Stimulated activated CD8-positive, alpha-beta memory T cell treated with anti-CD3 and anti-CD28 coated beads, Interleukin-4, amount 100 ng/mL, for 4 hours (primary cell): ENCODE data around the gene RNASE12.
"Not testable (repeated sequence)": the region's sequence is repeated elsewhere in the genome, so short reads cannot be mapped to it uniquely, and the experiment has no call there.

ENCODE experiments used
- DNase-seq, 2 donors: peaks; one replicate each; pipeline ENCODE4 v3.0.0-alpha.2; 2020; ENCODE audit warnings: low read depth in 2 of 2, low spot score in 1 of 2

Gene RNASE12

DNA sequence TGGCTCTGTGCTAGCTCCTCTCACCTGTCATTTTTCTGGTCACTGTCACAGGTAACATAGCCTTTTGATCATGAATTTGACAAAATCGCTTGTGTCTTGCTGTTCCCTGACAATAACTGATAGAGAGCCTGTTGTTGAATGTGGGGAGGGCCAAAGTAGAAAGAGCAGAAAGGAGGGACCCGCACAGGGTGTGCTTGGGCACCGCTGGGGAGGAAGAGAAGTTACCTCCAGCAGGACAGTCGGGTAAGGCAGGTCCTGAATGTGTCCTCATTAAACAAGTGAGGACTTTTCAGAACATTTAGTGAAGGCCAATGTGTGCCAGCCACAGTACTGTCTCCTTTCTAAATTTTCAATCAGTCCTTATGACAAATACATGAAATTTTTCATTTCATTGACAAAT, at the start of gene RNASE12:
Gene RNASE12 (minus strand): TSS at position 142 of the 400 bp plus-strand sequence. CDS start 653 bp downstream, outside the sequence.
- DNase-seq = no peak

DNA sequence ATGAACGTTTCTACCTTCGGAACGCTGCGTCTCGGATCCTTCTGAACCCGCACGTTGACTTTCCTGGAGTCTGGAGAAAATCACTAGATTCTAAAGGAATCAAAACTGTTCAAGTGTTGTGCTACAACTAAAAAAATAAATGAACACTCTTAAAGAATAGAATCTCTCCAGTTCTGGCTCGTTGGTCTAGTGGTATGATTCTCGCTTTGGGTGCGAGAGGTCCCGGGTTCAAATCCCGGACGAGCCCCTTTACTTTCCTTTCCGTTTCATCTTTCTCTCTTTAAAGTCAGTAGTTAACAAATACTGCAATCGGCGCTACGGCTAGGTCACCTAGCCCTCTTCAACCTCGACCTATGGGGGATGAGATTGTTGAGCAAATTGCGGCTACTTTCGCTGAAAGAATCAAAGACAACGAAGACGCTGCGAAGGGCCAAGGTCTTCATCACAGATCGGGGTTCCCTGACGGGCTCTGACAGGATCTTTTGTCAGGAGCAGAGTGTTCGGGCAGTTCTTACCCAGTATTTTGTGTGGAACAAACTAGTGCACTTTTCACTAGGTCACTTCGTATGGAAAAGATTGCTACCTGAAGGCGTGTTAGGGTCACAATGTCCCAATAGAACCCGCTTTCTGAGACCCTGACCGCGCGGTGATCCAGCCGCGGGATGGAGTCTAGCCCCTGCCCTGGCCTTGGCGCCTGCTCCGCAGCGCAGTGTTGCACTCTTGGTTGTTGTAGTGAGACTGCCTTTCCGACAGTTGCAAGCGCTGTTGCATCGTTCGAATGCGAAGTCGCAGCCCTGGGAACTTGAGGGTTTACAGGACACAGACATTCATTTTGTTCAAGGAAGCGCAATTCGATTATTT, 41.9 kb upstream of the RNASE12 start:
- no peak for DNase-seq

DNA sequence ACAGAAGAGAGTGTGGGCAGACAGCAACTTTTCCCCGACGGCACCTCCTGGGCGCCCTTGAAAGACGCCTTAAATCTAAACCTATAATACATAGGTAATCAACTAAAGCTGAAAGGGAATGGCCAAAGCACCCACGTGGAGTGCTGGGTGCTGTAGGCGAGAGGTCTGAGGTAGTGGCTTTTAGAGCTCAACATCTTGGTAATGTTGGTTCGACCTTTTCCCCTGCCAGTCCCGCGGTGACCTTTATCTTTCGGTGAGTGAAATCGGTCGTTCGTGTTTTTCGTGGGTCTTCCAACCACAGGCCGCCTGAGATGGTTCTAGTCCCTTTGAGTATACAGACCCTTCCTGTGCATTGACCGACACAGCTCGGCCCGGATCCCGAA, 41.3 kb upstream of the RNASE12 start:
- no peak for DNase-seq

DNA sequence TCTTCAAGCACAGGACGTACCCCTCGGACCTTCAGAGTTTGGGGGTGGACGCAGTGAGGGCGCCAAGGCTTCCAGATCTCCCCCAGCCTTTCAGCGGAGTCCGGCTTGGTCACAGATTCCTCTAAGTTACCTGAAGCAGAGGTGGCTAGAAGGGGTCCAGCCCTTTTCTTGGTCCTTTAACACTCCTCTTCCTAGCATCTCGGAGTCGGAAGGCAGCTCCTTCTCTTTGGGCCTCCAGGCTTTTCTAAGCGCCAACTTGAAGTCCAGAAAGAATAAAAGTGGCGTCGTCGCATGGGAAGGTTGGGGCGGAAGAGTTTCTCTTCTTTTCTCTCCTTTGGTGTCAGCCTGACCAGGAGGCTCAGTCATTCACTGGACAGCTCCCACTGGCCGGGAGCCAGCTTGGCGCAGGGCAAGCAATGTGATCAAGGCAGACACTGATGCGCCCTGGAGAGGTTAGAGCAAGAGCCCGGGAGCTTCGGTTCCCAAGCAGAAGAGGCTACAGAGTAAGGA, 40.8 kb upstream of the RNASE12 start:
- no peak for DNase-seq

- DNase-seq = no peak
Observed at GRCh38 chr14:20631023-20631879, 40.1 kb upstream of the RNASE12 start.

GRCh38 chr14:20630340-20631022, 39.3 kb upstream of the RNASE12 start:
- DNase-seq = no peak

DNA sequence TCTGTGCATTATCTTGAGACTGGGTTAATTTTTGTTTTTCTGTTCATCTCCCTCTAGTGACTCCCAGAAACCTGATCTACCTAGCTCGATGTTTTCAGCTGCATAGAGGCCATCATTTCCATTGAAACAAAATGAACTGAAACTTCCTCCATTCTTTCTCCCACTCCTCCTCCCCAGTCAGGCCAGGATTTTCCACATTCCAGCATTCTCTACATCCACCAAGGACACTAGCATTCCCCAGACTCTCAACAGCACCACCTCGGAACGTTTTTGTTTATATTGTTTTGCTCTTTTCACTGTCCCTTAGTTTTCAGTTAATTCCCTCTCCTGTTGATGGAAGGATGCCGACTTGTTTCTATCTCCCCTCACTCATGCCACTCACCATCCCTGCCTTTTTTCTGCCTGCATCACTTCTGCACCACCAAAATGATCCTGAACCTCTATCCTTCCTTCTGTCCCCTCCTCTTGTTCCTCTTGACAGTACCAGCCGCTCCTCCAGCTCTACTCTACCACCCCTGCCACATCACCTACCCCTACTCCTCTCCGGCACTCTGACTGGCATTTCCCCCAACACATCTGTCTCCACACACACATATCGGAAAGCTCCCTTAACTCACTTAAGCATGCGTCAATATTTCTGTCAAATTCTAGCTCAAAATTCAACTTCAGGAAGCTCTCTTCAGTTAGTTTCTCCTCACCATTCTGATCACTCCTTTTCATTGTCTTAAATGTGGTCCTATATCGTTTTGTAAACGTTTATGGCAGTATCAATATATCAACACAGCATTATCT, 37.1 kb upstream of the RNASE12 start:
- no peak for DNase-seq

- no peak for DNase-seq
Observed at GRCh38 chr14:20627346-20628027, 36.3 kb upstream of the RNASE12 start.

GRCh38 chr14:20626274-20626673, 35.1 kb upstream of the RNASE12 start:
- no peak for DNase-seq

DNA sequence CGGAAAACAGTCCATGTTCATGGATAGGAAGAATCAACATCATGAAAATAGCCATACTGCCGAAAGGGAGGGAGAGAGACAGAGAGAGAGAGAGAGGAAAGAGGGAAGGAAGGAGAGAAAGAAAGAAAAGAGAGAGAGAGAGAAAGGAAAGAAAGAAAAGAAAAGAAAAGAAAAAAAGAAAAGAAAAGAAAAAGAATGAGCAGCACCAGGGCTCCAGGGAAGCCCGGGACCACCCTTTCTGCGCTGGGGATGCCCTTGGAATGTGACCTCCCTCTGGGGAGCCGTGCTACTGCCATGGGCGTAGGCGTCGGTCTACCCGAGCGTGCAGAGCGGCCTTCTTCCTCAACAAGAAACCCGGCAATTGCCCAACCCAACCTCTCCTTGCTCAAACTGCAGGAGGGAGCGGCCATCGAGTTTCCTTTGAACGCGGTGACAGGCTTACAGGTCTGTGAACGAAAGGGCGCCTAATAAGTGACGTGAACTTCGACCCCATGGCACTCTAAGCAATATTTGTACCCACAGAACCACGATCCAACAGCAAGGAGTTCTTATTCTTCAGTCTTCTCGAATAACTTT, 33.4 kb upstream of the RNASE12 start:
- DNase-seq = no peak

DNA sequence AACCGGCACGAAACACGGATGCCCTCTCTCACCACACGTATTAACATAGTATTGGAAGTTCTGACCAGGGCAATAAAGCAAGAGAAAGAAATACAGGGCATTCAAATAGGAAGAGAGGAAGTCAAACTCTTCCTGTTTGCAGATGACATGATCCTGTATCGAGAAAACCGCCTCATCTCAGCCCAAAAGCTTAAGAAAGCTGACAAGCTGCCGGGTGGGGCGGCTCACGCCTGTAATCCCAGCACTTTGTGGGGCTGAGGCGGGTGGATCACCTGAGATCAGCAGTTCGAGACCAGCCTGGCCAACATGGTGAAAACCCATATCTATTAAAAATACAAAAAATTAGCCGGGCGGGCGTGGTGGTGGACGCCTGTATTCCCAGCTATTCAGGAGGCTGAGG, 32.6 kb upstream of the RNASE12 start:
- no peak for DNase-seq

DNA sequence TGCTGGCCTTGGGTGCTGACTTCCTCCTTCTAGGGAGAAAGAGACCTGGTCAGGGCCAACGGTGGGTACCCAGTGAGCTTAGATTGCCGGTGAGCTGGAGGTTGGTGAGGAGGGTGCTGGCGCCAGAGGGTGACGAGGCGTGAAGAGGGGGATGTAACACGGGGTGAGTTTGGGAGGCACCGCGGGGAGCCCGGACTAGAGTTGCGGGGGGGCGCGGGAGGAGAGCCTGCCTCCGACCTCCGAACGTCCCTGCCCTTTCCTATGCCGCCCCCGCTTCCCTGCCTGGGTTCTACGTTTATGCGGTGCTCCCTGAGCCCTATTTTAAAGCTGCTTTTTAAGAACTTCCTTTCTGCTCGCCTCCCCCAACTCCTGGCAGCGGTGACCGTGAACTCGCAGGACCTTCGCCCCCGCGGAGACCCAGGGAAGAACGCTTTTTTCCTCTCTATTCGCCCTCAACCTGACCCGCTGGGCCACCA, 31.7 kb upstream of the RNASE12 start:
- DNase-seq = no peak

DNA sequence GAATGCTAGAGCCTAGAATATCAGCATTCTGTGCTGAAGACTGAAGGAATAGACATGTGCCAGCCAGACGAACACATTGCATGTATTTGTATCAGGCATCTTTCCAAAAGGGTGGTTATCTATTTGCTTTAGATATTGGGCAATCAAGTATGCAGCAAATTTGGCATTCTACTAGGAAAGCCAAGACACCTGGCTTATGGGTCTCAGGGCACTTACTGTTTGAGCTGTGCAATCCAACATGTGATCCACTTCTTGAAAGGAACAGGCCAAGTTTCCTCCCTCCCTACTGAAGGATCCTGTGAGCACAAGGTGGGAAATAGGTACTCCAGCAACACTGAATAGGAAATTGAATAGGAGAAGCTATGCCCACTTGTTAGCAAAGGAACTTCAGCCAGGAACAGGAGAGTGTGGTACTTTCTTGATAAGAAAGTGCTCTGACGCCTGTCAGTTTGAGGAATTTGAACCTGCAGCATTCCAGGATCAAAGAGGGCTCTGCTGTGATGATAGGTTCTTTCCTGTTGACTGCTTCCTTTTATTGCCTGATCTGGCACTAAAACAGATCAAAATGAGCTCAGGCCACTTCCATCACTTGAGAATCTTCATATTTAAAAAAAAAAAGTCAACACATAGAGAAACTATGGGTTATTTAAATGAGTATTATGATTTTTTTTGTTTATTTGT, 29.8 kb upstream of the RNASE12 start:
- DNase-seq = no peak

- not testable (repeated sequence) for DNase-seq
Observed at GRCh38 chr14:20619688-20620087, 28.5 kb upstream of the RNASE12 start.

DNA sequence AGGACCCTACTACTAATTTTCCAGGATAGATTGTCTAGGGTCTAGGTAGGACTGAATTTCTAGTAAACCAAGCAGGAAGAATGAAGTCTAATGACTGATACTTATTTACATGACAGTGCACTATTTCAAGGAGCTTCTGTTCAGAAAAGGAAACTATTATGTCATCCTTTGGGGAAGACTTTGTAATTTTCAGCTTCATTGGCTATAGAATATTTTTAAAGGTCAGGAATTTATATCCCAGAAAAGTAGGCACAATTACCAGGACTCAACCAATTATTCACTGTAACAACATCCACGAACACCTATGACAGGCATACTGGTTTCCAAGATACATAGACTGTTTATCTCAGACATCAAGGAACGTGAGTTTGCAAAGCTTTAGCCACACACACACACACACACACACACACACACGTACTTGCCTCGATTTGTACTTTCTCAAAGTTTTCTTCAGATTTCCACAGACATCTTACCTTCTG, 27.1 kb upstream of the RNASE12 start:
- DNase-seq = no peak

DNA sequence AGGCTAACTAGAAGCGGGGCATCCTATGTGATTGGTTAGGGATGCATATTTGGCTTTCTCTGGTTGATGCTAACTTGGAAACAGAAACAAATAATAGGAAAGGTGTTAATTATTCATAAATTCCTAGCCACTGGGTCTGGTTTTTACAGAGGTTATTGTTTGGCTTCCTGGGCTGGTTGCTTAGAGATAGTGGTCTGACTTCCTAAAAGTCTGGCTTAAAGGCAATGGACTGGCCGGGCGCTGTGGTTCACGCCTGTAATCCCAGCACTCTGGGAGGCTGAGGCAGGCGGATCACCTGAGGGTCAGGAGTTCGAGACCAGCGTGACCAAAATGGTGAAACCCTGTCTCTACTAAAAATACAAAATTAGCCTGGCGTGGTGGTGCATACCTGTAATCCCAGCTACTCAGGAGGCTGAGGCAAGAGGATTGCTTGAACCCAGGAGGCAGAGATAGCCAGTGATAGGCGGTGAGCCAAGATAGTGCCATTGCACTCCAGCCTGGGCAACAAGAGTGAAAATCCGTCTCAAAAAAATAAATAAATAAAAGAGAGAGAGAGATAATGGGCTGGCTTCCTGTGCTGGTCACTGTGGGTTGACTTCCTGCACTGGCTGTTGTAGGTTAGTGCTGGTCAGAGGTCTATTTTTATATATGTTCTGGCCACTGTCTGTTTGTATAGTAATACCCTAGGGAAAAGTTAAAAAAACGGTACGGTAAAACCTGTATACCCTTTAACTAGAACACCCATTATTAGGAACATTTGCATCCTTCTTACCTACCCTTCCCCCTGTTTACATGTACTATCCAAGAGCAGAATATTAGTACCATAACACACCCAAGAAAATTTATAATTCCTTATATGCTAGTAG, 26.2 kb upstream of the RNASE12 start:
- DNase-seq = no peak

GRCh38 chr14:20615996-20616395, 24.8 kb upstream of the RNASE12 start:
- DNase-seq = no peak
